Astrocyte of the cerebellum (primary cell): Measurements from ENCODE around the gene CCDC110.

Source experiments
- DNase-seq: peaks from one replicate; pipeline ENCODE4 v3.0.0-alpha.2; 2011; ENCODE audit warnings: low read depth
- H3K4me3 ChIP-seq: 2 replicates; pipeline ENCODE4 v1.5.1; 2011; ENCODE audit warnings: mild to moderate bottlenecking, low read depth, low read length, moderate library complexity
- CTCF ChIP-seq: IDR thresholded peaks from 2 replicates; pipeline ENCODE4 v1.5.1; 2012; ENCODE audit warnings: low read length, low read depth, moderate library complexity, mild to moderate bottlenecking; ENCODE audit errors: missing control alignments
- in situ Hi-C: cut with HindIII; loops from 2 replicates; pipeline ENCODE4 v1.10.0; 2017; ENCODE audit warnings: low sequenced_read_pairs

Gene CCDC110

GRCh38 chr4:185396724-185397385 lies 74.7 kb downstream of the CCDC110 start, which contains the start of gene ANKRD37:
TSS of gene ANKRD37 (plus strand) at chr4:185396841. CDS start at chr4:185396924, 83 bp downstream.
- no peak for TF ChIP-seq CTCF
- DNase-seq = no peak

GRCh38 chr4:185395956-185396723 lies 75.4 kb downstream of the CCDC110 start:
- in situ Hi-C loops = loop anchor here (5.0 kb wide), 1 partner anchor 39 kb away; no protein-coding TSS in a partner anchor
- TF ChIP-seq CTCF = no peak
- H3K4me3 ChIP-seq = peak overlapping the region; percentile 55
- peak; percentile 91 for DNase-seq

More at GRCh38 chr4:185396724-185397385, 74.7 kb downstream of the CCDC110 start, which contains the start of gene ANKRD37:
- peak within 1 kb of the TSS; percentile 55 for H3K4me3 ChIP-seq
- in situ Hi-C loops = loop anchor here (5.0 kb wide), 1 partner anchor 40 kb away; no protein-coding TSS in a partner anchor

- peak within 1 kb of the TSS; percentile 55 for H3K4me3 ChIP-seq
- peak; percentile 80 for DNase-seq
- TF ChIP-seq CTCF = no peak
- in situ Hi-C loops = loop anchor here (5.0 kb wide), 1 partner anchor 38 kb away; no protein-coding TSS in a partner anchor
Measured at GRCh38 chr4:185395238-185395955, 76.1 kb downstream of the CCDC110 start, which contains the start of gene LRP2BP. TSS of gene LRP2BP (minus strand) at chr4:185395924. CDS start at chr4:185378186, 17,738 bp downstream.
